ENCODE data around the gene NOD1. TPM values are rescaled to one million over a fixed set of nuclear protein-coding genes. Genes with fewer than 3 reads are reported as not detected.
A peak's percentile ranks its signal among the peaks of the same experiment; 100 is the strongest.

NOD1 gene
- total RNA-seq, 2 donors from 2014 or later = 3.6 to 4.6 TPM

DNA sequence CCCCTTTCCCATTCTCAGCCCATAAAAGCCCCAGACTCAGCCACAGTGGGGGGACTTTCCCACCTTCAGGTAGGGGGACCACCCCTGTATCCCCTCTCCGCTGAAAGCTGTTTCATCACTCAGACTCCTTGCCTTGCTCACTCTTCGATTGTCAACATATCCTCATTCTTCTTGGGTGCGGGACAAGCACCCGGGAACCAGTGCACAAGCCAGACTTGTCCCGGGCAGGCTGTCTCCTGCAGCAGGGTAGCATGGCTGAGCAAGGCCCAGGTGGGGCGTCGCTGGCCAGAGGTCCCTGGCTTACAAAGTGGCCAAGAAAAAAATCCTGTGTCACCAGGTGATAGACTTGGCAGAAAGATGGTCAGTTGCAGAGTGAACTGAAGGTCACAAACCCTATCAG, 64.7 kb downstream of the NOD1 start:
- H3K27me3 ChIP-seq = no peaks in the 10 kb centered on the region
- intact Hi-C loops (cut with DNase I) = no loop called here
- TF ChIP-seq, protein P1, sequence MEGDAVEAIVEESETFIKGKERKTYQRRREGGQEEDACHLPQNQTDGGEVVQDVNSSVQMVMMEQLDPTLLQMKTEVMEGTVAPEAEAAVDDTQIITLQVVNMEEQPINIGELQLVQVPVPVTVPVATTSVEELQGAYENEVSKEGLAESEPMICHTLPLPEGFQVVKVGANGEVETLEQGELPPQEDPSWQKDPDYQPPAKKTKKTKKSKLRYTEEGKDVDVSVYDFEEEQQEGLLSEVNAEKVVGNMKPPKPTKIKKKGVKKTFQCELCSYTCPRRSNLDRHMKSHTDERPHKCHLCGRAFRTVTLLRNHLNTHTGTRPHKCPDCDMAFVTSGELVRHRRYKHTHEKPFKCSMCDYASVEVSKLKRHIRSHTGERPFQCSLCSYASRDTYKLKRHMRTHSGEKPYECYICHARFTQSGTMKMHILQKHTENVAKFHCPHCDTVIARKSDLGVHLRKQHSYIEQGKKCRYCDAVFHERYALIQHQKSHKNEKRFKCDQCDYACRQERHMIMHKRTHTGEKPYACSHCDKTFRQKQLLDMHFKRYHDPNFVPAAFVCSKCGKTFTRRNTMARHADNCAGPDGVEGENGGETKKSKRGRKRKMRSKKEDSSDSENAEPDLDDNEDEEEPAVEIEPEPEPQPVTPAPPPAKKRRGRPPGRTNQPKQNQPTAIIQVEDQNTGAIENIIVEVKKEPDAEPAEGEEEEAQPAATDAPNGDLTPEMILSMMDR (IDR thresholded peaks at IDR 0.05) = no peak
- TF ChIP-seq POLR2A (IDR thresholded peaks at IDR 0.05) = no peak
- H3K27ac ChIP-seq = no peak overlapping the region
- H3K9me3 ChIP-seq = no peaks in the 10 kb centered on the region
- 69 to 77% methylated on average over 7 of the region's 7 CpGs for WGBS, 2 donors
- H3K4me1 ChIP-seq = peaks cover 4% of the 10 kb centered on the region
- ATAC-seq (no peak), DNase-seq (no peak)
- no peaks in the 10 kb centered on the region for H3K36me3 ChIP-seq (replicated peaks in 1 of 2; ENCODE audit: insufficient read depth in 1 of 2, low read depth in 2 of 2)
- no peak overlapping the region for H3K4me3 ChIP-seq

DNA sequence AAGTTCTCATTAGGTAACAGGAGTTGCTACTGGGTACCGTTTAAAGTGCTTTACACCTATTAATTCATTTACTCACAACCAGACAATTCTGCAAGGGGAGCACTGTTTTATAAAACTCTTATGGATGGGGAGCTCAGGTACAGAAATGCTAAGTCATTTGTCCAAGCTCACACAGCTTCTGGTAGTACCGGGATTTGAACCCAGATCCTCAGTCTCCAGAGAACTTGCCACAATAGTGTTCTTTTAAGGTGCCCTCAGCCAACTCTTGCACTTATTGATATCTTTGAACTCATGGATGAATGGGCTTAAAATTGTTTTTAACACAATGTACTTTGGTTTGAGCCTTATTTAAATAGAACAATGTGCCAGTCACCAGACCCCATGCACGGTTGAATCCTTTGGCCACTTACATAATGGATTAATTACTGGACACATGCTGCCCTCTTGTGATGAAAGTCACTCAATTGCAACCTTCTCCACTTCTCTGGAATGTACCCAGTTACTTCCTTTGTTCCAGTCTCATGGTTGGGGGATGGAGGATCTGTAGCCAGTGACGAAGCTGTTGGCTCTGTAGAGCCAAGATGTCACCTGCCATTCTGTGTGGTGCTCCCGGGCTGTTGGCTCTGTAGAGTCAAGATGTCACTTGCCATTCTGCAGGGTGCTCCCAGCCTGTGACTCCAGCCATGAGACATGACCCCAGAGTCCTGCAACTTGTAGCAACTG, 65.6 kb downstream of the NOD1 start:
- ATAC-seq (peak; percentile 97), DNase-seq (peak; percentile 49 to 80 (median 64))
- TF ChIP-seq, protein P1 (IDR thresholded peaks at IDR 0.05) = peak; percentile 15 to 85 (median 79)
- no peak for TF ChIP-seq POLR2A (IDR thresholded peaks at IDR 0.05)
- Histone ChIP-seq H3K36me3 (replicated peaks in 1 of 2; ENCODE audit: insufficient read depth in 1 of 2, low read depth in 2 of 2) (no peaks in the 10 kb centered on the region), H3K4me3 (no peak overlapping the region), H3K27me3 (no peaks in the 10 kb centered on the region), H3K4me1 (peaks cover 4% of the 10 kb centered on the region), H3K27ac (no peak overlapping the region), H3K9me3 (no peaks in the 10 kb centered on the region)
- intact Hi-C loops (cut with DNase I) = no loop called here
- WGBS, 2 donors = 46 to 50% methylated on average over 4 to 5 of the region's 5 CpGs

DNA sequence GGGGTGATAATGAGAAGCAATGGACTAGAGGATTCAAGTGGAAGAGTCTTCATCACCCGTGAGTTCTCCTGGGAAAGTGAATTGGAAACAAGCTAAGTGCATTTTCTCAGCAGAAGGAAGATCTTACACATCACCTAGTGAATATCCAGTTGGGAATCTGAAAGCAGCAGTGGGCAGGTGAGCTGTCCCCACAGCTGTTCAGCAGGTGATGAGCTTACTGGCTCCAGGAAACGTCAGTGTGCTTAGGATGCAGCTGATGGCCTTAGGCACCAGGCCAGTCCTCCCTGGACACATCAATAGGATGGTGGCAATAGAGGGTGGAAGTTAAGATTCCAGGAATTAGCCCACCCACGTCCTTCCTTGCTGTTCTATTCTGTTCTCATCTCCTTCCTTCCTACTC, 66.7 kb downstream of the NOD1 start:
- H3K9me3 ChIP-seq = no peaks in the 10 kb centered on the region
- DNase-seq (no peak), ATAC-seq (no peak)
- intact Hi-C loops (cut with DNase I) = no loop called here
- no peaks in the 10 kb centered on the region for H3K36me3 ChIP-seq (replicated peaks in 1 of 2; ENCODE audit: insufficient read depth in 1 of 2, low read depth in 2 of 2)
- H3K4me3 ChIP-seq = no peak overlapping the region
- H3K4me1 ChIP-seq = peaks cover 4% of the 10 kb centered on the region
- H3K27me3 ChIP-seq = no peaks in the 10 kb centered on the region
- WGBS, 2 donors = 67 to 75% methylated on average over 3 of the region's 3 CpGs
- H3K27ac ChIP-seq = no peak overlapping the region
- no peak for TF ChIP-seq POLR2A (IDR thresholded peaks at IDR 0.05)
- TF ChIP-seq, protein P1 (IDR thresholded peaks at IDR 0.05) = no peak

DNA sequence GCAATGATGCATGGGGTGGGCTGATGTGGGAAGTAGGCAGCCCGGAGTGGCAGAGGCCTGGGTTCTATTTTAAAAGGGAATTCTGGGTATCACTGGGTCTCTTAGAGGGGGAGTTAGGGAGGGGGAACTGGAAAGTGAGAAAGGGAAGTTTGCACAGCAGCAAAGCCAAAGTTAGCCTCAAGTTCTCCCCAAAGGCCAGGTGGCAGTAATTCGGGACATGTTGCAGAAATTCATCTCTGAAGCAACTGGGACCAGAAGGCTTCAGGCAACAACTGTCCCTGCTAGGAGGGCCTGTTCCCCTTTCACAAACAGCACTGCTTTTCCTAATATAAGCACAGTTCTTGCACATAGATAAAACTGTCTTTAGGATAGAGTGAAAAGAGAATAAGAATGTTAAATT, 67.4 kb downstream of the NOD1 start:
- TF ChIP-seq, protein P1 (IDR thresholded peaks at IDR 0.05) = no peak
- no peak for TF ChIP-seq POLR2A (IDR thresholded peaks at IDR 0.05)
- WGBS, 2 donors = 79 to 92% methylated on average over 2 of the region's 2 CpGs
- no peaks in the 10 kb centered on the region for H3K27me3 ChIP-seq
- ATAC-seq = no peak
- H3K36me3 ChIP-seq (replicated peaks in 1 of 2; ENCODE audit: insufficient read depth in 1 of 2, low read depth in 2 of 2) = no peaks in the 10 kb centered on the region
- H3K4me1 ChIP-seq = peaks cover 5% of the 10 kb centered on the region
- intact Hi-C loops (cut with DNase I) = no loop called here
- no peaks in the 10 kb centered on the region for H3K9me3 ChIP-seq
- H3K27ac ChIP-seq = no peak overlapping the region
- no peak overlapping the region for H3K4me3 ChIP-seq
- DNase-seq = no peak
